ENCODE data around the gene ACTL6A. TPM values are rescaled to one million over a fixed set of nuclear protein-coding genes. Genes with fewer than 3 reads are reported as not detected.

The ACTL6A gene
- total RNA-seq, 1 experiment from 2014 or later: 74.5 TPM

- no peaks in the 10 kb centered on the region for H3K9me3 ChIP-seq (ENCODE audit: control insufficient read depth, low read depth, low read length)
- no peak overlapping the region for H3K4ac ChIP-seq (ENCODE audit: low read depth, low read length)
- H3K9me3 Mint-ChIP-seq: no peaks in the 10 kb centered on the region; a peak in 1 of 5 replicates
- H3K36me3 Mint-ChIP-seq (ENCODE audit: insufficient read depth in 1 of 3, low read depth in 3 of 3): peaks cover 2 to 14% (median 9%) of the 10 kb centered on the region in 3 experiments; a peak in 6 of 7 replicates
- H3K9ac ChIP-seq (ENCODE audit: extremely low read depth, insufficient read length, low read length): no peak overlapping the region
- no peak overlapping the region for H3K4me2 ChIP-seq (ENCODE audit: insufficient read depth, insufficient read length, low read length)
- no peak overlapping the region for H3K27ac ChIP-seq (ENCODE audit: insufficient read length, low read depth, low read length)
- H2BK12ac ChIP-seq (ENCODE audit: insufficient read length, low read depth, low read length): no peak overlapping the region
- H2BK20ac ChIP-seq (ENCODE audit: low read depth, low read length, poor library complexity, severe bottlenecking): no peak overlapping the region
- H2AFZ ChIP-seq (ENCODE audit: low read length): no peak overlapping the region
- no peak overlapping the region for H3K27ac Mint-ChIP-seq
- no peak overlapping the region for H3T11ph ChIP-seq (ENCODE audit: low read length)
- no peak overlapping the region for H4K91ac ChIP-seq (ENCODE audit: insufficient read length, low read depth, low read length)
- peaks cover 6% of the 10 kb centered on the region for H3K23me2 ChIP-seq (ENCODE audit: insufficient read length, low read depth, low read length, poor library complexity, severe bottlenecking)
- no peak overlapping the region for H2BK5ac ChIP-seq (ENCODE audit: insufficient read length, low read length)
- H3K4me3 Mint-ChIP-seq: peak overlapping the region in 1 of 2 experiments; percentile 14; a peak in 3 of 5 replicates
- H4K5ac ChIP-seq (ENCODE audit: insufficient read length, low read depth, low read length): no peak overlapping the region
- no peak overlapping the region for H3K23ac ChIP-seq (ENCODE audit: insufficient read length, low read depth, low read length)
- no peak overlapping the region for H3K14ac ChIP-seq (ENCODE audit: insufficient read depth, low read length)
- H4K8ac ChIP-seq (replicated peaks; ENCODE audit: insufficient read length, low read depth, low read length): no peak overlapping the region
- H2AK5ac ChIP-seq (ENCODE audit: insufficient read length, low read length): no peak overlapping the region
- TF ChIP-seq CTCF (conservative IDR thresholded peaks at IDR 0.05): no peak
- H2BK120ac ChIP-seq (ENCODE audit: low read depth, low read length, poor library complexity, severe bottlenecking): no peak overlapping the region
- no CpG with 5 or more reads among the region's 4 CpGs for WGBS (ENCODE audit: extremely low coverage, insufficient read length, low lambda C conversion rate)
- H3K79me1 ChIP-seq (ENCODE audit: insufficient read depth, low read depth, low read length, poor library complexity, severe bottlenecking): peaks cover 7% of the 10 kb centered on the region
- H3K4me1 Mint-ChIP-seq: peaks cover 2 to 9% of the 10 kb centered on the region in 2 experiments; a peak in 3 of 4 replicates
- H4K20me1 ChIP-seq (ENCODE audit: control insufficient read depth, insufficient read depth, insufficient read length): no peaks in the 10 kb centered on the region
- no peak overlapping the region for H3K18ac ChIP-seq (ENCODE audit: insufficient read length, low read depth, low read length)
- H3K79me2 ChIP-seq (ENCODE audit: insufficient read depth, low read length): peaks cover 6% of the 10 kb centered on the region; the same call in 1 of the 2 replicates
- no peak for DNase-seq
- no peak overlapping the region for H2BK15ac ChIP-seq (ENCODE audit: low read depth, low read length)
- H3K27me3 Mint-ChIP-seq (ENCODE audit: low read depth): no peaks in the 10 kb centered on the region
- H3K27me3 ChIP-seq (ENCODE audit: insufficient read depth, low read length): no peaks in the 10 kb centered on the region
- H3K56ac ChIP-seq (ENCODE audit: insufficient read length, low read depth, low read length): no peak overlapping the region
- no peaks in the 10 kb centered on the region for H3K4me1 ChIP-seq (ENCODE audit: insufficient read depth, low read length)
These were observed 43.9 kb downstream of the ACTL6A start for GRCh38 chr3:179606534-179607085.
